Right lobe of liver (tissue), 6 donors: Measurements from ENCODE around the gene ANKRD66. TPM values are rescaled to one million over a fixed set of nuclear protein-coding genes. Genes with fewer than 3 reads are reported as not detected.

Experiments used
- ATAC-seq, 4 donors: fragments of 200-7000 bp; cut with Tn5 transposase; one replicate each; pipeline ENCODE4 v1.9.1; 2020; ENCODE audit warnings: mild to moderate bottlenecking in 4 of 4, moderate library complexity in 4 of 4
- DNase-seq, 3 donors: peaks; one replicate each; pipeline ENCODE4 v3.0.0-alpha.2; 2020
- H3K27ac ChIP-seq, 3 donors: fragments of 200-600 bp; one replicate each; pipeline ENCODE4 v1.8.0; 2022
- H3K27me3 ChIP-seq, 2 donors: fragments of 200-600 bp; one replicate each; pipeline ENCODE4 v1.8.0; 2022
- H3K36me3 ChIP-seq, 4 donors: fragments of 200-600 bp; sonication (generic) in 1 of 4; one replicate each; pipeline versions ENCODE4 v1.5.1 to v1.8.0; 2017 to 2022; ENCODE audit warnings: control low read depth in 1 of 4
- H3K4me1 ChIP-seq, 4 donors: fragments of 200-600 bp; sonication (generic) in 1 of 4; one replicate each; pipeline versions ENCODE4 v1.5.1 to v1.8.0; 2017 to 2022; ENCODE audit warnings: control low read depth in 1 of 4
- H3K4me3 ChIP-seq, 3 donors: fragments of 200-600 bp; one replicate each; pipeline ENCODE4 v1.8.0; 2022
- H3K9me3 ChIP-seq, 4 donors: fragments of 200-600 bp; sonication (generic) in 1 of 4; one replicate each; pipeline versions ENCODE4 v1.5.1 to v1.8.0; 2017 to 2022; ENCODE audit warnings: control low read depth in 1 of 4
- CTCF ChIP-seq, 4 donors: fragments of 200-600 bp in 3 of 4; fragments of 450-650 bp in 1 of 4; IDR thresholded peaks; one replicate each; pipeline versions ENCODE4 v1.5.1 to v1.8.0; 2016 to 2022; ENCODE audit warnings: antibody characterized with exemption in 4 of 4, mild to moderate bottlenecking in 2 of 4
- POLR2A ChIP-seq: fragments of 450-650 bp; IDR thresholded peaks from one replicate; pipeline ENCODE4 v1.6.1; 2017; ENCODE audit warnings: antibody characterized with exemption, mild to moderate bottlenecking
- WGBS: methylation state at CpG from one replicate; pipeline ENCODE4 v1.1.6; 2018; ENCODE audit warnings: low coverage, low lambda C conversion rate; ENCODE audit not compliant: insufficient coverage; ENCODE audit errors: missing lambda C conversion rate; 5-methylcytosine and 5-hydroxymethylcytosine counted together
- intact Hi-C, 2 donors: fragments of 100-400 bp; cut with DNase I; formaldehyde crosslinking; loops; one replicate each; pipeline versions ENCODE4 v1.11.2 to v1.14.1; 2022
- total RNA-seq, 6 experiments: library from RNA; depleted of rRNA in 2 of 6; stranded (reverse); fragments of >200 nt in 2 of 6; fragmentation: NEBNext Ultra II Directional in 3 of 6; extraction: Animal tissue kit (Norgen Biotek cat#: 25700) in 3 of 6; gene quantifications; one replicate each; pipeline versions ENCODE4 v1.1.0 to v1.2.4, GENCODE V29; 2016 to 2023
- donor health status: DM: no; HTN: yes; CAD: no.
- donor health status: DM: no; HTN: no; CAD: no.
- donor health status: DM: no; HTN: no; CAD: no.
- donor health status: DM: no; HTN: yes; CAD: no.
- donor health status: DM: no; HTN: yes; CAD: no.

Gene ANKRD66
- total RNA-seq, 6 experiments from 2014 or later = not detected

- no peaks in the 10 kb centered on the region for H3K9me3 ChIP-seq
- peaks cover 0 to 5% of the 10 kb centered on the region in 2 donors for H3K27me3 ChIP-seq
- DNase-seq (no peak), ATAC-seq (peak; percentile 21 to 56 (median 44))
- peaks cover 0 to 9% (median 4%) of the 10 kb centered on the region in 4 donors for H3K4me1 ChIP-seq
- intact Hi-C loops = no loop called here
- WGBS = 42% methylated on average over 4 of the region's 4 CpGs
- H3K36me3 ChIP-seq = no peaks in the 10 kb centered on the region
- TF ChIP-seq POLR2A (peak; percentile 69), CTCF (IDR thresholded peaks at IDR 0.05) (no peak)
- H3K4me3 ChIP-seq = no peak overlapping the region
- H3K27ac ChIP-seq = no peak overlapping the region
These were observed 15.7 kb upstream of the ANKRD66 start for GRCh38 chr6:46730921-46731461.

GRCh38 chr6:46733341-46733801, 13.4 kb upstream of the ANKRD66 start:
- peaks cover 0 to 10% of the 10 kb centered on the region in 2 donors for H3K27me3 ChIP-seq
- no peak overlapping the region for H3K4me3 ChIP-seq
- WGBS = no CpG with 5 or more reads among the region's 2 CpGs
- peaks cover 0 to 9% (median 4%) of the 10 kb centered on the region in 4 donors for H3K4me1 ChIP-seq
- no peaks in the 10 kb centered on the region for H3K36me3 ChIP-seq
- DNase-seq (no peak), ATAC-seq (peak in 1 of 4 donors; percentile 4)
- intact Hi-C loops = no loop called here
- no peaks in the 10 kb centered on the region for H3K9me3 ChIP-seq
- TF ChIP-seq CTCF (IDR thresholded peaks at IDR 0.05) (no peak), POLR2A (no peak)
- H3K27ac ChIP-seq = no peak overlapping the region

- H3K27ac ChIP-seq = peak within 1 kb of the TSS in 1 of 3 donors; percentile 2
- no peak for TF ChIP-seq CTCF (IDR thresholded peaks at IDR 0.05)
- peak; percentile 56 for TF ChIP-seq POLR2A
- peak in 2 of 3 donors; percentile 41 to 65 for DNase-seq
These were observed 11.6 kb upstream of the ANKRD66 start, which contains the start of gene PLA2G7 for GRCh38 chr6:46734867-46735719. TSS of gene PLA2G7 (minus strand) at chr6:46735375. CDS start at chr6:46722891, 12,484 bp downstream.

GRCh38 chr6:46735720-46736031, 11.1 kb upstream of the ANKRD66 start:
- Histone ChIP-seq H3K9me3 (no peaks in the 10 kb centered on the region), H3K4me1 (peaks cover 0 to 9% (median 4%) of the 10 kb centered on the region in 4 donors), H3K36me3 (no peaks in the 10 kb centered on the region), H3K27me3 (peaks cover 0 to 10% of the 10 kb centered on the region in 2 donors), H3K4me3 (peak overlapping the region in 2 of 3 donors; percentile 37 to 54), H3K27ac (no peak overlapping the region)
- ATAC-seq = no peak
- no peak for DNase-seq
- intact Hi-C loops = no loop called here
- TF ChIP-seq POLR2A (no peak), CTCF (IDR thresholded peaks at IDR 0.05) (no peak)
- 33% methylated on average over 8 of the region's 8 CpGs for WGBS

More at GRCh38 chr6:46734867-46735719, 11.6 kb upstream of the ANKRD66 start, which contains the start of gene PLA2G7:
- H3K4me3 ChIP-seq = peak within 1 kb of the TSS; percentile 36 to 54 (median 37)
- ATAC-seq = peak; percentile 62 to 80 (median 73)
- no peaks in the 10 kb centered on the region for H3K9me3 ChIP-seq
- 1% methylated on average over 15 of the region's 73 CpGs for WGBS
- peaks cover 0 to 10% of the 10 kb centered on the region in 2 donors for H3K27me3 ChIP-seq
- intact Hi-C loops = no loop called here
- no peaks in the 10 kb centered on the region for H3K36me3 ChIP-seq
- H3K4me1 ChIP-seq = peaks cover 0 to 9% (median 4%) of the 10 kb centered on the region in 4 donors
